ENCODE results near the gene C2orf42. TPM values are rescaled to one million over a fixed set of nuclear protein-coding genes. Genes with fewer than 3 reads are reported as not detected.
"Not testable (repeated sequence)": the region's sequence is repeated elsewhere in the genome, so short reads cannot be mapped to it uniquely, and the experiment has no call there.

C2orf42 gene
- total RNA-seq, 4 donors from 2014 or later = 14.4 to 18.6 (median 16.1) TPM

- Histone ChIP-seq H3K36me3 (no peaks in the 10 kb centered on the region), H3K27me3 (no peaks in the 10 kb centered on the region), H3K27ac (peak overlapping the region in 2 of 4 donors; percentile 68 to 71), H3K9me3 (no peaks in the 10 kb centered on the region), H3K4me1 (peaks cover 0 to 47% (median 24%) of the 10 kb centered on the region in 4 donors), H3K4me3 (no peak overlapping the region)
- TF ChIP-seq POLR2A (IDR thresholded peaks at IDR 0.05) (no peak), CTCF (IDR thresholded peaks at IDR 0.05) (no peak), EP300 (IDR thresholded peaks at IDR 0.05) (no peak)
- DNase-seq (ENCODE audit: low spot score in 2 of 2) = no peak
- WGBS, 2 donors = 77 to 84% methylated on average over 4 of the region's 4 CpGs
These were observed 77.3 kb downstream of the C2orf42 start for GRCh38 chr2:70113359-70114070.

GRCh38 chr2:70111752-70112591 is 78.8 kb downstream of the C2orf42 start:
- peaks cover 0 to 56% (median 35%) of the 10 kb centered on the region in 4 donors for H3K4me1 ChIP-seq
- peak overlapping the region; percentile 19 to 97 (median 57) for H3K27ac ChIP-seq
- WGBS, 2 donors = 66 to 68% methylated on average over 7 of the region's 7 CpGs
- no peak for TF ChIP-seq EP300 (IDR thresholded peaks at IDR 0.05)
- TF ChIP-seq POLR2A (IDR thresholded peaks at IDR 0.05) = no peak
- TF ChIP-seq CTCF (IDR thresholded peaks at IDR 0.05) = no peak
- H3K9me3 ChIP-seq = no peaks in the 10 kb centered on the region
- no peaks in the 10 kb centered on the region for H3K27me3 ChIP-seq
- H3K4me3 ChIP-seq = no peak overlapping the region
- H3K36me3 ChIP-seq = no peaks in the 10 kb centered on the region
- DNase-seq (ENCODE audit: low spot score in 2 of 2) = no peak

GRCh38 chr2:70110397-70110796 is 80.4 kb downstream of the C2orf42 start:
- H3K36me3 ChIP-seq; H3K27me3 ChIP-seq; DNase-seq (ENCODE audit: low spot score in 2 of 2); H3K9me3 ChIP-seq; H3K4me3 ChIP-seq: not testable (repeated sequence)
- peaks cover 0 to 58% (median 39%) of the 10 kb centered on the region in 4 donors for H3K4me1 ChIP-seq
- H3K27ac ChIP-seq = peak overlapping the region; percentile 24 to 97 (median 88)
- 87 to 93% methylated on average over 5 of the region's 5 CpGs for WGBS, 2 donors

GRCh38 chr2:70106138-70106537 is 84.7 kb downstream of the C2orf42 start:
- 94 to 97% methylated on average over 8 of the region's 8 CpGs for WGBS, 2 donors
- H3K9me3 ChIP-seq; H3K36me3 ChIP-seq; DNase-seq (ENCODE audit: low spot score in 2 of 2); H3K4me3 ChIP-seq; H3K27me3 ChIP-seq: not testable (repeated sequence)
- H3K4me1 ChIP-seq = peaks cover 0 to 54% (median 33%) of the 10 kb centered on the region in 4 donors
- peak overlapping the region in 1 of 4 donors; percentile 90 for H3K27ac ChIP-seq

- H3K27me3 ChIP-seq = no peaks in the 10 kb centered on the region
- peak in 1 of 2 donors; percentile 44 for TF ChIP-seq EP300 (IDR thresholded peaks at IDR 0.05)
- TF ChIP-seq CTCF (IDR thresholded peaks at IDR 0.05) = no peak
- no peak for TF ChIP-seq POLR2A (IDR thresholded peaks at IDR 0.05)
- peak overlapping the region in 1 of 4 donors; percentile 10 for H3K4me3 ChIP-seq
- WGBS, 2 donors = 39 to 43% methylated on average over 11 of the region's 11 CpGs
- DNase-seq (ENCODE audit: low spot score in 2 of 2) = no peak
- no peaks in the 10 kb centered on the region for H3K36me3 ChIP-seq
- H3K27ac ChIP-seq = peak overlapping the region; percentile 33 to 76 (median 68)
- H3K4me1 ChIP-seq = peaks cover 0 to 47% (median 32%) of the 10 kb centered on the region in 4 donors
- H3K9me3 ChIP-seq = no peaks in the 10 kb centered on the region
These were observed 86.3 kb downstream of the C2orf42 start for GRCh38 chr2:70104231-70105111.
